ENCODE data around the gene LRMDA. TPM values are rescaled to one million over a fixed set of nuclear protein-coding genes. Genes with fewer than 3 reads are reported as not detected.

LRMDA gene
- total and polyA plus RNA-seq, 2 of the 8 experiments (the other 6 are each of a cell fraction or from before 2014, with no cell fraction given), result 0.86 to 2.8 TPM

- no peak for TF ChIP-seq BRCA1 (IDR thresholded peaks at IDR 0.05; ENCODE audit: low read depth, low read length)
- TF ChIP-seq ASH2L (IDR thresholded peaks at IDR 0.05; ENCODE audit: low read length), result no peak
- no peak for TF ChIP-seq CEBPB (IDR thresholded peaks at IDR 0.05; ENCODE audit: low read depth, low read length)
- no peak for TF ChIP-seq SP1 (IDR thresholded peaks at IDR 0.05; ENCODE audit: low read depth, low read length)
- no peak for TF ChIP-seq FOSL1 (IDR thresholded peaks at IDR 0.05; ENCODE audit: insufficient read depth, low read depth, low read length)
These were observed 843.5 kb downstream of the LRMDA start (continued) for GRCh38 chr10:76274933-76275332.
